ENCODE data around the gene ASTN1.

Gene ASTN1

GRCh38 chr1:176878750-176879536 lies 285.6 kb downstream of the ASTN1 start:
- Histone ChIP-seq H3K27ac (ENCODE audit: low read length) (no peak overlapping the region), H3K27me3 (ENCODE audit: control insufficient read depth, insufficient read depth, low read length) (no peaks in the 10 kb centered on the region), H3K9me3 (ENCODE audit: control insufficient read depth, low read depth, low read length) (no peaks in the 10 kb centered on the region), H3K4me1 (ENCODE audit: control insufficient read depth, low read depth, low read length) (no peaks in the 10 kb centered on the region), H3K4me3 (ENCODE audit: low read length) (no peak overlapping the region), H3K9ac (ENCODE audit: low read length) (no peak overlapping the region), H3K36me3 (ENCODE audit: control insufficient read depth, low read depth, low read length) (no peaks in the 10 kb centered on the region)

DNA sequence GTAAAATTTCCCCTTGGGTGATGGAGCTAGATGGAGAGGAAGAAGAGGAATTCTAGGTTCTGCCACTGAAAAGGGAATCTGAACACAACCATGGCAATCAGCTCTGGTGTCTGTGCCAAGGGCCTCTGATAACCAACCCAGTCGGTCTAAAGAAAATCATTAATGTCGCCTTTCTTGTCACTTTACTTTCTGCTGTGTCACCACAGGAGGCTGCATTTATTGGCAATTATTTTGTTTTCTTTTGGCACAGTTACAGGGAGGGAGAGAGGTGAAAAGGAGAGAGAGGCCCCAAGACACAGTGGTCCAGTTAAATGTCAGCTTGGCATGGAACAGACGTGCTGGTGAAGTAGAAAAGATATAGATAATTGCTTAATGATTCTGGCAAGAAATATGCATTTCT lies 287.0 kb downstream of the ASTN1 start:
- Histone ChIP-seq H3K4me1 (ENCODE audit: control insufficient read depth, low read depth, low read length) (no peaks in the 10 kb centered on the region), H3K27me3 (ENCODE audit: control insufficient read depth, insufficient read depth, low read length) (no peaks in the 10 kb centered on the region)

GRCh38 chr1:176876966-176877515 lies 287.5 kb downstream of the ASTN1 start:
- H3K4me3 ChIP-seq (ENCODE audit: low read length), result no peak overlapping the region
- no peaks in the 10 kb centered on the region for H3K9me3 ChIP-seq (ENCODE audit: control insufficient read depth, low read depth, low read length)
- H3K36me3 ChIP-seq (ENCODE audit: control insufficient read depth, low read depth, low read length), result no peaks in the 10 kb centered on the region
- H3K9ac ChIP-seq (ENCODE audit: low read length), result no peak overlapping the region
- no peaks in the 10 kb centered on the region for H3K27me3 ChIP-seq (ENCODE audit: control insufficient read depth, insufficient read depth, low read length)
- H3K27ac ChIP-seq (ENCODE audit: low read length), result no peak overlapping the region
- no peaks in the 10 kb centered on the region for H3K4me1 ChIP-seq (ENCODE audit: control insufficient read depth, low read depth, low read length)

More for the DNA sequence above, 287.0 kb downstream of the ASTN1 start:
- Histone ChIP-seq H3K27ac (ENCODE audit: low read length) (no peak overlapping the region), H3K9me3 (ENCODE audit: control insufficient read depth, low read depth, low read length) (no peaks in the 10 kb centered on the region), H3K36me3 (ENCODE audit: control insufficient read depth, low read depth, low read length) (no peaks in the 10 kb centered on the region), H3K9ac (ENCODE audit: low read length) (no peak overlapping the region), H3K4me3 (ENCODE audit: low read length) (no peak overlapping the region)

GRCh38 chr1:176869577-176869976 lies 294.9 kb downstream of the ASTN1 start:
- H3K27ac ChIP-seq (ENCODE audit: low read length), result no peak overlapping the region
- H3K4me1 ChIP-seq (ENCODE audit: control insufficient read depth, low read depth, low read length), result no peaks in the 10 kb centered on the region
- no peaks in the 10 kb centered on the region for H3K9me3 ChIP-seq (ENCODE audit: control insufficient read depth, low read depth, low read length)
- no peaks in the 10 kb centered on the region for H3K36me3 ChIP-seq (ENCODE audit: control insufficient read depth, low read depth, low read length)
- H3K9ac ChIP-seq (ENCODE audit: low read length), result no peak overlapping the region
- no peaks in the 10 kb centered on the region for H3K27me3 ChIP-seq (ENCODE audit: control insufficient read depth, insufficient read depth, low read length)
- no peak overlapping the region for H3K4me3 ChIP-seq (ENCODE audit: low read length)

DNA sequence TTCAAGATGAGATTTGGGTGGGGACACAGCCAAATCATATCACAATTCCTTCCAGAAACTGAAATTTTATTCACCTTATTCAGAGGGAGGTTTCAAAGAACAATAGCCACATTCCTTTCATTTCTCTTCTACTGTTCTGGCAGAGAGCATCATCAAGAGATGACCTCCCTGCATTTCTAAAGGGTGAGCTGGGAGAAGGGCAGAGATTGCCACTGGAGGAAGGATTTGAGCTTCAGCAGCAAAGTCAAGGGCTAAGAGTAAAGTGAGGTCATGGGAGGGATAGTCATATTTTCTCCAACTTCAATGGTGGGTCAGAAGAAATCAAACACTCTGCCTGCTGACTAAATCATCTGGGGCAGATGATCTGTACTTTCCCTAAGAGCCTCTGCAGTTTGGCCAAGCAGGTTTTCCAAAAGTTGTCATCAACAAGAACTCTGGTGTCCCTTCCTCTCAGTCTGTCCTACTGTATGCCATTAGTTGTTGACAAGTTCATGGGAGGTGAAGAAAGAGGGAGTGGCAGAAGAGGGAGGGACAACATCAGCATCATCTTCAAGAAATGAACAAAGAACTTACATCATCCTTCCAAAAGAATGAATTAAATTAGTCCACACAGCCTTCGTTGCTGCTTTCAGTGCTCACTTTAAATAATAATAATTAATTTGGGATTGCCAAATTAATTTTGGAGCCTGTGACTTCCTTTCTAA lies 298.3 kb downstream of the ASTN1 start:
- Histone ChIP-seq H3K4me1 (ENCODE audit: control insufficient read depth, low read depth, low read length) (no peaks in the 10 kb centered on the region), H3K27ac (ENCODE audit: low read length) (no peak overlapping the region)

GRCh38 chr1:176864211-176864610 lies 300.3 kb downstream of the ASTN1 start:
- H3K27ac ChIP-seq (ENCODE audit: low read length), result no peak overlapping the region
- no peaks in the 10 kb centered on the region for H3K36me3 ChIP-seq (ENCODE audit: control insufficient read depth, low read depth, low read length)
- no peaks in the 10 kb centered on the region for H3K9me3 ChIP-seq (ENCODE audit: control insufficient read depth, low read depth, low read length)
- H3K9ac ChIP-seq (ENCODE audit: low read length), result no peak overlapping the region
- no peaks in the 10 kb centered on the region for H3K27me3 ChIP-seq (ENCODE audit: control insufficient read depth, insufficient read depth, low read length)
- H3K4me3 ChIP-seq (ENCODE audit: low read length), result no peak overlapping the region
- no peaks in the 10 kb centered on the region for H3K4me1 ChIP-seq (ENCODE audit: control insufficient read depth, low read depth, low read length)

More for the DNA sequence above, 298.3 kb downstream of the ASTN1 start:
- Histone ChIP-seq H3K4me3 (ENCODE audit: low read length) (no peak overlapping the region), H3K27me3 (ENCODE audit: control insufficient read depth, insufficient read depth, low read length) (no peaks in the 10 kb centered on the region), H3K36me3 (ENCODE audit: control insufficient read depth, low read depth, low read length) (no peaks in the 10 kb centered on the region), H3K9ac (ENCODE audit: low read length) (no peak overlapping the region), H3K9me3 (ENCODE audit: control insufficient read depth, low read depth, low read length) (no peaks in the 10 kb centered on the region)

DNA sequence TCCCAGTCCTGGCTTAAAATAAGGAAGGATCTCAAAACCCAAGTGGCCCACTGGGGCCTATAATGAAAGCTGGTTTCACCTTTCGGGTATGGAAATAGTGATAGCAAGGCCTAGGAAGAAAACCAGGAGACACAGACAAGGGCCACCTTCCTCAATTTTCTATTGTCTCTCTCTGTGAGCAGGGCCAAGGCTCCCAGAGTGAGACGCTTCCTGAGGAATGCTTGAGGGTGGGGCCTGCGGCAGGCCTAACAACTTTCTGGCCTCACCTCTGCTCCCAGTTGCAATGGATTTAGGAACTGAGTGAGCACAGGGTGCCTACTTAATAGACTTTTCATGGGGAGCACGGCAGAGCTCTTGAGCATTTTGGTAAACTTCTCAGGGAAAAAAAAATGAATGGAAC lies 300.9 kb downstream of the ASTN1 start:
- Histone ChIP-seq H3K9ac (ENCODE audit: low read length) (no peak overlapping the region), H3K27me3 (ENCODE audit: control insufficient read depth, insufficient read depth, low read length) (no peaks in the 10 kb centered on the region), H3K4me3 (ENCODE audit: low read length) (no peak overlapping the region), H3K27ac (ENCODE audit: low read length) (no peak overlapping the region), H3K4me1 (ENCODE audit: control insufficient read depth, low read depth, low read length) (no peaks in the 10 kb centered on the region), H3K36me3 (ENCODE audit: control insufficient read depth, low read depth, low read length) (no peaks in the 10 kb centered on the region), H3K9me3 (ENCODE audit: control insufficient read depth, low read depth, low read length) (no peaks in the 10 kb centered on the region)

GRCh38 chr1:176858433-176858916 lies 306.0 kb downstream of the ASTN1 start:
- Histone ChIP-seq H3K27ac (ENCODE audit: low read length) (no peak overlapping the region), H3K9ac (ENCODE audit: low read length) (no peak overlapping the region), H3K4me1 (ENCODE audit: control insufficient read depth, low read depth, low read length) (no peaks in the 10 kb centered on the region), H3K36me3 (ENCODE audit: control insufficient read depth, low read depth, low read length) (no peaks in the 10 kb centered on the region), H3K27me3 (ENCODE audit: control insufficient read depth, insufficient read depth, low read length) (no peaks in the 10 kb centered on the region), H3K4me3 (ENCODE audit: low read length) (no peak overlapping the region), H3K9me3 (ENCODE audit: control insufficient read depth, low read depth, low read length) (no peaks in the 10 kb centered on the region)

DNA sequence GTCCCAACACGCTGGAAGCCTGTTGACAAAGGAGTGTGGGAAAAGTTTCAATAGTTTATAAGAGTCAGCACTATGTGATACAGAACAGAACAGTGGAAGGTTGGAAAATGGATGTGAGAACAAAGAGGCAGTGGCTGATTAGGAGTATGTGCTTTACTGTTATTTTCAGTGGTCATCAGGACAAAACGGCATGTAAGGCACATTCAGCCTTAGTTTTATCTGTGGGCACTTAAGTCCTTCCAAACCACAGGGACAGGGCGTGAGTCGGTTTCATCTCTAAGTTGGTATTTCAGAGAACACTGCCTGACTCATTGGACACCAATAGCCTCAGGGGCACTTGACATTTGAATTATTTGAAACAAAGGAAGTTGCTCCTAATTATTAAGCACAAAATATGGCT lies 306.9 kb downstream of the ASTN1 start:
- no peak overlapping the region for H3K27ac ChIP-seq (ENCODE audit: low read length)
- H3K9me3 ChIP-seq (ENCODE audit: control insufficient read depth, low read depth, low read length), result no peaks in the 10 kb centered on the region
- no peaks in the 10 kb centered on the region for H3K36me3 ChIP-seq (ENCODE audit: control insufficient read depth, low read depth, low read length)
- H3K4me1 ChIP-seq (ENCODE audit: control insufficient read depth, low read depth, low read length), result no peaks in the 10 kb centered on the region
- no peak overlapping the region for H3K4me3 ChIP-seq (ENCODE audit: low read length)
- no peaks in the 10 kb centered on the region for H3K27me3 ChIP-seq (ENCODE audit: control insufficient read depth, insufficient read depth, low read length)
- H3K9ac ChIP-seq (ENCODE audit: low read length), result no peak overlapping the region

DNA sequence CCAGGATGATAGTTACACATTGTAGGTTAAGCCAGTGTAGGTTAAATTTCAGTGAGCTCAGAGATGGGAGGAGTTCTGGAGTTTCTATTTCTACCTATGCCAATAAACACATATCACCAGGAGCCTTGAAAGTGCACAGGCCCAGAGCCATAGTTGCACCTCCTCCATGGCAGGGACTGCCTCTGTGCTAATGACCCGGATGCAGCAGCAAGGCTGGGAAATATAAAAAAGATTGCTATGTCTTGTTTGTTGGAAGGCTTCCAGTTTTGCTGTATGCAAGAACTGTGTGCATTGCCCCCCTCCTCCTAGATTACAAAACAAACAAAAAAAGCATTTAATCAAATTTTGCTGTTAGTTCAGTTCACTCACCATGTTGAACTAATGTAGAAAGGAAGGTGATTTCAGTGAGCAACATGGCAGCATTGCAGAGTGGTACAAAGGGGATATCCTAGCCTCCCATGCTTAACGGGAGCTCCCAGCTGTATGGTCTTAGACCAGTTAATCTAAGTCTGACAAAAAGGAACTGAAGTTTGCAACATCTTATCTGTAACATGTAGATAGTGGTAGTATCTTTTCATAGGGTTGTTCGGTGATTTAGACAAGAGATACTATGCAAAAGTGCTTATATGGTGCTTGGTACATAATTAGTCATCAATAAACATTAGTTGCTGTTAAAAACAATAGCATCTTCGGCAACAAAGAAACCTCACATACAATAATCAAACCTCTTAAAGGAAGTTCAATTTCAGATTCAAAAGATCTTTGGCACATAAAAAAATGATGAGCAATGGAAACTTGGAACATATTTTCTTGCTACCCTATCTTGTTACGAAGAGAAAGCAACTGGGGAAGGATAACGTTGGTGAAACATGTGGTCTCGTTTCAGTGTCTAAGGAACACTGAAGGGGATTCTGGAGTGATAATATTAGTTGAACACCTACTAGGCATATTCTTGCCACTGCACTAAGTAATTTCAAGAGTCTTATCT lies 309.5 kb downstream of the ASTN1 start:
- Histone ChIP-seq H3K27ac (ENCODE audit: low read length) (no peak overlapping the region), H3K27me3 (ENCODE audit: control insufficient read depth, insufficient read depth, low read length) (no peaks in the 10 kb centered on the region), H3K4me1 (ENCODE audit: control insufficient read depth, low read depth, low read length) (no peaks in the 10 kb centered on the region), H3K9me3 (ENCODE audit: control insufficient read depth, low read depth, low read length) (no peaks in the 10 kb centered on the region), H3K36me3 (ENCODE audit: control insufficient read depth, low read depth, low read length) (no peaks in the 10 kb centered on the region), H3K4me3 (ENCODE audit: low read length) (no peak overlapping the region), H3K9ac (ENCODE audit: low read length) (no peak overlapping the region)

- H3K36me3 ChIP-seq (ENCODE audit: control insufficient read depth, low read depth, low read length), result no peaks in the 10 kb centered on the region
- H3K9ac ChIP-seq (ENCODE audit: low read length), result no peak overlapping the region
- no peaks in the 10 kb centered on the region for H3K9me3 ChIP-seq (ENCODE audit: control insufficient read depth, low read depth, low read length)
- no peak overlapping the region for H3K27ac ChIP-seq (ENCODE audit: low read length)
- H3K4me1 ChIP-seq (ENCODE audit: control insufficient read depth, low read depth, low read length), result no peaks in the 10 kb centered on the region
- no peaks in the 10 kb centered on the region for H3K27me3 ChIP-seq (ENCODE audit: control insufficient read depth, insufficient read depth, low read length)
- no peak overlapping the region for H3K4me3 ChIP-seq (ENCODE audit: low read length)
These were observed 310.4 kb downstream of the ASTN1 start for GRCh38 chr1:176854121-176854520.
